ENCODE data around the gene GPC3. TPM values are rescaled to one million over a fixed set of nuclear protein-coding genes. Genes with fewer than 3 reads are reported as not detected.
A peak's percentile ranks its signal among the peaks of the same experiment; 100 is the strongest.

The GPC3 gene
- total RNA-seq, 6 donors from 2014 or later: 9.4 to 111 (median 57.6) TPM

GRCh38 chrX:133859860-133860259, 125.5 kb downstream of the GPC3 start:
- Histone ChIP-seq H3K4me3 (no peak overlapping the region), H3K27ac (no peak overlapping the region), H3K36me3 (no peaks in the 10 kb centered on the region), H3K4me1 (no peaks in the 10 kb centered on the region), H3K9me3 (no peaks in the 10 kb centered on the region), H3K27me3 (no peaks in the 10 kb centered on the region)
- no peak for TF ChIP-seq POLR2AphosphoS5 (IDR thresholded peaks at IDR 0.05)
- no peak for TF ChIP-seq POLR2A (IDR thresholded peaks at IDR 0.05)
- no peak for TF ChIP-seq CTCF (IDR thresholded peaks at IDR 0.05)
- TF ChIP-seq EP300 (IDR thresholded peaks at IDR 0.05): no peak
- DNase-seq (no peak), ATAC-seq (ENCODE audit: low FRiP score in 2 of 2) (peak in 1 of 2 donors; percentile 66)
- 49 to 56% methylated on average over 4 to 7 of the region's 7 CpGs for WGBS, 2 donors

GRCh38 chrX:133859336-133859735, 126.1 kb downstream of the GPC3 start:
- 69 to 76% methylated on average over 3 of the region's 3 CpGs for WGBS, 2 donors
- H3K4me1 ChIP-seq: no peaks in the 10 kb centered on the region
- no peaks in the 10 kb centered on the region for H3K36me3 ChIP-seq
- ATAC-seq (ENCODE audit: low FRiP score in 2 of 2) (no peak), DNase-seq (no peak)
- H3K27me3 ChIP-seq: no peaks in the 10 kb centered on the region
- H3K9me3 ChIP-seq: no peaks in the 10 kb centered on the region
- no peak overlapping the region for H3K4me3 ChIP-seq
- H3K27ac ChIP-seq: no peak overlapping the region
- TF ChIP-seq EP300 (IDR thresholded peaks at IDR 0.05) (no peak), POLR2A (IDR thresholded peaks at IDR 0.05) (no peak), POLR2AphosphoS5 (IDR thresholded peaks at IDR 0.05) (no peak), CTCF (IDR thresholded peaks at IDR 0.05) (no peak)

GRCh38 chrX:133857640-133858269, 127.6 kb downstream of the GPC3 start:
- no peaks in the 10 kb centered on the region for H3K36me3 ChIP-seq
- H3K27me3 ChIP-seq: no peaks in the 10 kb centered on the region
- TF ChIP-seq EP300 (IDR thresholded peaks at IDR 0.05) (no peak), POLR2AphosphoS5 (IDR thresholded peaks at IDR 0.05) (no peak), CTCF (IDR thresholded peaks at IDR 0.05) (no peak), POLR2A (IDR thresholded peaks at IDR 0.05) (no peak)
- DNase-seq (no peak), ATAC-seq (ENCODE audit: low FRiP score in 2 of 2) (no peak)
- H3K9me3 ChIP-seq: no peaks in the 10 kb centered on the region
- no peak overlapping the region for H3K27ac ChIP-seq
- WGBS, 2 donors: 75 to 86% methylated on average over 1 of the region's 1 CpG
- H3K4me3 ChIP-seq: no peak overlapping the region
- no peaks in the 10 kb centered on the region for H3K4me1 ChIP-seq

GRCh38 chrX:133856819-133857218, 128.6 kb downstream of the GPC3 start:
- Histone ChIP-seq H3K27ac (no peak overlapping the region), H3K36me3 (no peaks in the 10 kb centered on the region), H3K4me1 (no peaks in the 10 kb centered on the region), H3K27me3 (no peaks in the 10 kb centered on the region), H3K4me3 (no peak overlapping the region), H3K9me3 (no peaks in the 10 kb centered on the region)
- TF ChIP-seq POLR2AphosphoS5 (IDR thresholded peaks at IDR 0.05) (no peak), CTCF (IDR thresholded peaks at IDR 0.05) (no peak), POLR2A (IDR thresholded peaks at IDR 0.05) (no peak), EP300 (IDR thresholded peaks at IDR 0.05) (no peak)
- DNase-seq (no peak), ATAC-seq (ENCODE audit: low FRiP score in 2 of 2) (no peak)
- 58 to 86% methylated on average over 3 of the region's 3 CpGs for WGBS, 2 donors

GRCh38 chrX:133854290-133854689, 131.1 kb downstream of the GPC3 start:
- H3K9me3 ChIP-seq: no peaks in the 10 kb centered on the region
- WGBS, 2 donors: 74 to 83% methylated on average over 2 of the region's 2 CpGs
- no peak for TF ChIP-seq EP300 (IDR thresholded peaks at IDR 0.05)
- no peak for TF ChIP-seq POLR2A (IDR thresholded peaks at IDR 0.05)
- no peak for TF ChIP-seq POLR2AphosphoS5 (IDR thresholded peaks at IDR 0.05)
- H3K4me3 ChIP-seq: no peak overlapping the region
- no peak overlapping the region for H3K27ac ChIP-seq
- no peaks in the 10 kb centered on the region for H3K4me1 ChIP-seq
- DNase-seq (no peak), ATAC-seq (ENCODE audit: low FRiP score in 2 of 2) (no peak)
- H3K27me3 ChIP-seq: no peaks in the 10 kb centered on the region
- H3K36me3 ChIP-seq: no peaks in the 10 kb centered on the region
